Spleen (tissue), 11 donors: Measurements from ENCODE around the gene EPAS1. TPM values are rescaled to one million over a fixed set of nuclear protein-coding genes. Genes with fewer than 3 reads are reported as not detected.
A peak's percentile ranks its signal among the peaks of the same experiment; 100 is the strongest.

Experiments used
- DNase-seq: peaks from one replicate; pipeline ENCODE4 v3.0.0-alpha.2; 2020
- H3K27ac ChIP-seq, 8 donors: fragments of 200-600 bp; sonication (generic) in 7 of 8; 1 replicate in 4 of 8; 2 replicates in 4 of 8; pipeline versions ENCODE4 v1.5.0 to v1.8.0; 2016 to 2021; ENCODE audit warnings: inconsistent platforms in 4 of 8, mild to moderate bottlenecking in 4 of 8, moderate library complexity in 1 of 8
- H3K27me3 ChIP-seq, 7 donors: fragments of 200-600 bp; sonication (generic) in 6 of 7; replicated peaks in 1 of 7; 1 replicate in 4 of 7; 2 replicates in 3 of 7; pipeline versions ENCODE4 v1.5.0 to v1.8.0; 2016 to 2021; ENCODE audit warnings: inconsistent platforms in 3 of 7, mild to moderate bottlenecking in 1 of 7
- H3K36me3 ChIP-seq, 6 donors: fragments of 200-600 bp; sonication (generic) in 5 of 6; 1 replicate in 4 of 6; 2 replicates in 2 of 6; pipeline versions ENCODE4 v1.5.0 to v1.8.0; 2016 to 2021; ENCODE audit warnings: inconsistent platforms in 2 of 6
- H3K4me1 ChIP-seq, 6 donors: fragments of 200-600 bp; sonication (generic) in 5 of 6; 1 replicate in 3 of 6; 2 replicates in 3 of 6; pipeline versions ENCODE4 v1.5.0 to v1.8.0; 2016 to 2021; ENCODE audit warnings: inconsistent platforms in 3 of 6
- H3K4me3 ChIP-seq, 8 donors: fragments of 200-600 bp; sonication (generic) in 7 of 8; 1 replicate in 4 of 8; 2 replicates in 4 of 8; pipeline versions ENCODE4 v1.5.0 to v1.8.0; 2016 to 2021; ENCODE audit warnings: inconsistent platforms in 4 of 8, mild to moderate bottlenecking in 4 of 8, moderate library complexity in 2 of 8
- H3K9me3 ChIP-seq, 8 donors: fragments of 200-600 bp; sonication (generic) in 7 of 8; 1 replicate in 4 of 8; 2 replicates in 4 of 8; pipeline versions ENCODE4 v1.5.0 to v1.8.0; 2016 to 2021; ENCODE audit warnings: inconsistent platforms in 4 of 8
- CTCF ChIP-seq, 11 experiments: fragments of 200-600 bp in 7 of 11; fragments of 450-650 bp in 4 of 11; sonication (generic) in 4 of 11; IDR thresholded peaks in 8 of 11; conservative IDR thresholded peaks in 3 of 11; 1 replicate in 7 of 11; 2 replicates in 4 of 11; pipeline versions ENCODE4 v1.4.0 to v1.8.0; 2016 to 2021; ENCODE audit warnings: antibody characterized with exemption in 11 of 11, inconsistent platforms in 4 of 11, mild to moderate bottlenecking in 1 of 11
- POLR2A ChIP-seq, 3 donors: fragments of 450-650 bp; IDR thresholded peaks; one replicate each; pipeline ENCODE4 v1.5.1; 2017; ENCODE audit warnings: antibody characterized with exemption in 3 of 3, mild to moderate bottlenecking in 1 of 3
- POLR2AphosphoS5 ChIP-seq, 3 donors: sonication (generic); formaldehyde crosslinking; IDR thresholded peaks; one replicate each; pipeline ENCODE4 v1.5.1; 2017; ENCODE audit warnings: antibody characterized with exemption in 3 of 3
- whole genome bisulfite sequencing, 5 donors: extraction: QIAGEN DNeasy Blood & Tissue Kit in 3 of 5; methylation state at CpG; one replicate each; pipeline versions ENCODE4 v1.1.5 to v1.1.7; 2013 to 2018; 5-methylcytosine and 5-hydroxymethylcytosine counted together
- intact Hi-C: fragments of 100-400 bp; cut with DNase I; formaldehyde crosslinking; loops from one replicate; pipeline ENCODE4 v1.15.0; 2023; ENCODE audit warnings: low total_unique reads
- polyA plus RNA-seq, 3 donors: library from polyadenylated mRNA; stranded (reverse); fragments of 200-250 nt; gene quantifications; one replicate each; pipeline ENCODE4 v1.2.1, GENCODE V29; 2013
- total RNA-seq, 7 donors: library from RNA; depleted of rRNA in 3 of 7; stranded (reverse); fragments of >200 nt in 3 of 7; fragmentation: NEBNext Ultra II Directional in 4 of 7; extraction: Animal tissue kit (Norgen Biotek cat#: 25700) in 4 of 7; gene quantifications; one replicate each; pipeline versions ENCODE4 v1.1.0 to v1.2.1, GENCODE V29; 2016 to 2021
- donor health status: healthy with polysubstance abuse.
- donor health status: DM: no; HTN: no; CAD: no; lungs with moderate emphysema.
- donor health status: DM: no; HTN: no; CAD: no.
- donor health status: Bipolar disorder and iron deficiency.
- donor health status: healthy.
- donor health status: DM: no; HTN: no; CAD: no.
- donor health status: DM: yes; HTN: yes; CAD: no.

The EPAS1 gene
- total and polyA plus RNA-seq, 10 donors = 30.5 to 330 (median 213) TPM

GRCh38 chr2:46257980-46258379 is 39.2 kb upstream of the EPAS1 start:
- WGBS, 5 donors = 67 to 79% (median 75%) methylated on average over 5 of the region's 5 CpGs
- DNase-seq = no peak
- H3K36me3 ChIP-seq = no peaks in the 10 kb centered on the region
- no peaks in the 10 kb centered on the region for H3K9me3 ChIP-seq
- H3K27ac ChIP-seq = peak overlapping the region in 3 of 8 donors; percentile 55 to 76 (median 69)
- intact Hi-C loops = no loop called here
- TF ChIP-seq POLR2A (IDR thresholded peaks at IDR 0.05) = no peak
- TF ChIP-seq POLR2AphosphoS5 (IDR thresholded peaks at IDR 0.05) = no peak
- no peak for TF ChIP-seq CTCF (IDR thresholded peaks at IDR 0.05 in 8 of 11, conservative IDR thresholded peaks at IDR 0.05 in 3 of 11)
- peaks cover 0 to 41% (median 25%) of the 10 kb centered on the region in 6 donors for H3K4me1 ChIP-seq
- no peak overlapping the region for H3K4me3 ChIP-seq
- no peaks in the 10 kb centered on the region for H3K27me3 ChIP-seq

- intact Hi-C loops = no loop called here
- DNase-seq = no peak
- Histone ChIP-seq H3K27ac (peak overlapping the region in 7 of 8 donors; percentile 24 to 67 (median 47)), H3K9me3 (no peaks in the 10 kb centered on the region), H3K4me3 (no peak overlapping the region), H3K4me1 (peaks cover 0 to 34% (median 21%) of the 10 kb centered on the region in 6 donors), H3K36me3 (no peaks in the 10 kb centered on the region), H3K27me3 (no peaks in the 10 kb centered on the region)
- TF ChIP-seq POLR2A (IDR thresholded peaks at IDR 0.05) (no peak), POLR2AphosphoS5 (IDR thresholded peaks at IDR 0.05) (peak in 1 of 3 donors; percentile 36)
- WGBS, 5 donors = 68 to 76% (median 72%) methylated on average over 5 of the region's 5 CpGs
Measured at GRCh38 chr2:46258937-46259776, 38.0 kb upstream of the EPAS1 start.

GRCh38 chr2:46259777-46260168 is 37.4 kb upstream of the EPAS1 start:
- no peaks in the 10 kb centered on the region for H3K36me3 ChIP-seq
- intact Hi-C loops = no loop called here
- no peak for TF ChIP-seq POLR2AphosphoS5 (IDR thresholded peaks at IDR 0.05)
- no peak for TF ChIP-seq CTCF (IDR thresholded peaks at IDR 0.05 in 8 of 11, conservative IDR thresholded peaks at IDR 0.05 in 3 of 11)
- H3K4me3 ChIP-seq = no peak overlapping the region
- H3K27ac ChIP-seq = peak overlapping the region in 7 of 8 donors; percentile 24 to 67 (median 47)
- 0 to 75% (median 46%) methylated on average over 1 of the region's 1 CpG for WGBS, 5 donors
- H3K27me3 ChIP-seq = no peaks in the 10 kb centered on the region
- peaks cover 0 to 34% (median 21%) of the 10 kb centered on the region in 6 donors for H3K4me1 ChIP-seq
- DNase-seq = no peak
- H3K9me3 ChIP-seq = no peaks in the 10 kb centered on the region

GRCh38 chr2:46260305-46260704 is 36.9 kb upstream of the EPAS1 start:
- no peak for TF ChIP-seq CTCF (IDR thresholded peaks at IDR 0.05 in 8 of 11, conservative IDR thresholded peaks at IDR 0.05 in 3 of 11)
- no peak for DNase-seq
- Histone ChIP-seq H3K9me3 (no peaks in the 10 kb centered on the region), H3K4me1 (peaks cover 0 to 34% (median 21%) of the 10 kb centered on the region in 6 donors), H3K4me3 (no peak overlapping the region), H3K36me3 (no peaks in the 10 kb centered on the region), H3K27ac (peak overlapping the region in 3 of 8 donors; percentile 32 to 55 (median 47)), H3K27me3 (no peaks in the 10 kb centered on the region)
- 61 to 74% (median 62%) methylated on average over 4 of the region's 4 CpGs for WGBS, 5 donors
- intact Hi-C loops = no loop called here
